Endothelial cell of umbilical vein (primary cell): ENCODE results near the gene DLGAP1. TPM values are rescaled to one million over a fixed set of nuclear protein-coding genes. Genes with fewer than 3 reads are reported as not detected.

ENCODE experiments used
- BruUV-seq: library from RNA; stranded (reverse); fragments of 400-500 nt; replicated peaks from 2 replicates; lab custom pipeline; 2021; lab: Mats Ljungman, UMichigan
- CTCF ChIA-PET: fragments of 300-600, 350-600 bp; sonication (Branson Sonifier 250); formaldehyde crosslinking; loops from one replicate; lab custom pipeline; 2021; ENCODE audit warnings: antibody characterized with exemption, inconsistent platforms; lab: Charles Lee
- POLR2A ChIA-PET: fragments of 300-600, 350-600 bp; sonication (Branson Sonifier 250); formaldehyde crosslinking; loops from one replicate; lab custom pipeline; 2021; ENCODE audit warnings: antibody characterized with exemption, inconsistent platforms; lab: Charles Lee
- DNase-seq: peaks from one replicate; pipeline ENCODE4 v3.0.0-alpha.2; 2011; ENCODE audit warnings: low read depth, low spot score
- FAIRE-seq: peaks from 2 replicates; lab custom pipeline; 2011; peaks lifted over from hg19 to GRCh38; lab: Jason Lieb, UNC
- H2AFZ ChIP-seq: 2 replicates; pipeline ENCODE4 v1.6.0; 2012; ENCODE audit warnings: low read depth, low read length, control low read depth, inconsistent platforms
- H3K27ac ChIP-seq: 2 replicates; pipeline ENCODE4 v1.5.1; 2011; ENCODE audit warnings: low read depth, mild to moderate bottlenecking, control low read depth, low read length, moderate library complexity; ENCODE audit not compliant: insufficient read depth
- H3K27me3 ChIP-seq, 2 experiments: 2 replicates each; pipeline versions ENCODE4 v1.6.0 to v1.6.1; 2011; ENCODE audit warnings: low read length in 2 of 2, mixed read lengths in 1 of 2; ENCODE audit not compliant: control insufficient read depth in 2 of 2, insufficient read depth in 2 of 2
- H3K36me3 ChIP-seq, 2 experiments: 2 replicates in 1 of 2; 3 replicates in 1 of 2; pipeline ENCODE4 v1.5.1; 2011; ENCODE audit warnings: low read length in 2 of 2, mild to moderate bottlenecking in 1 of 2, moderate library complexity in 1 of 2; ENCODE audit not compliant: control insufficient read depth in 2 of 2, insufficient read depth in 2 of 2; ENCODE audit errors: extremely low read depth in 1 of 2
- H3K4me1 ChIP-seq: 3 replicates; pipeline ENCODE4 v1.5.1; 2011; ENCODE audit warnings: mild to moderate bottlenecking, low read length; ENCODE audit not compliant: control insufficient read depth, insufficient read depth; ENCODE audit errors: extremely low read depth
- H3K4me2 ChIP-seq: 2 replicates; pipeline ENCODE4 v1.6.1; 2011; ENCODE audit warnings: low read length, control low read depth, mixed read lengths; ENCODE audit not compliant: insufficient read depth
- H3K4me3 ChIP-seq, 3 experiments: fragments of 200-600 bp in 1 of 3; sonication (generic), shearing (Covaris generic) in 1 of 3; replicated peaks in 1 of 3; 2 replicates each; pipeline ENCODE4 v1.5.1; 2011 to 2016; ENCODE audit warnings: control low read depth in 3 of 3, low read length in 3 of 3, mild to moderate bottlenecking in 2 of 3, inconsistent platforms in 1 of 3, low read depth in 1 of 3, moderate library complexity in 1 of 3; ENCODE audit not compliant: insufficient read depth in 1 of 3
- H3K79me2 ChIP-seq: 2 replicates; pipeline ENCODE4 v1.6.0; 2012; ENCODE audit warnings: low read length, inconsistent platforms; ENCODE audit not compliant: control insufficient read depth, insufficient read depth
- H3K9ac ChIP-seq: replicated peaks from 2 replicates; pipeline ENCODE3; 2011; ENCODE audit warnings: low read length, control low read depth; ENCODE audit not compliant: insufficient read depth; ENCODE audit errors: extremely low read depth
- H3K9me1 ChIP-seq: replicated peaks from 3 replicates; pipeline ENCODE4 v1.6.0; 2011; ENCODE audit warnings: mild to moderate bottlenecking, low read length; ENCODE audit not compliant: control insufficient read depth, insufficient read depth; ENCODE audit errors: extremely low read depth
- H3K9me3 ChIP-seq: replicated peaks from 2 replicates; pipeline ENCODE4 v1.5.1; 2012; ENCODE audit warnings: low read length, inconsistent platforms; ENCODE audit not compliant: control insufficient read depth, insufficient read depth
- H4K20me1 ChIP-seq: replicated peaks from 2 replicates; pipeline ENCODE3; 2011; ENCODE audit warnings: mild to moderate bottlenecking, low read length; ENCODE audit not compliant: control insufficient read depth, insufficient read depth; ENCODE audit errors: extremely low read depth
- GATA2 ChIP-seq: IDR thresholded peaks from 2 replicates; pipeline ENCODE4 v1.7.0; 2011; ENCODE audit warnings: low read depth, mild to moderate bottlenecking, moderate library complexity, mixed read lengths, low read length; ENCODE audit not compliant: insufficient read length, insufficient read depth
- POLR2AphosphoS5 ChIP-seq: IDR thresholded peaks from 2 replicates; pipeline ENCODE4 v1.6.1; 2012; ENCODE audit warnings: low read depth, mild to moderate bottlenecking, control low read depth, low read length, moderate library complexity; ENCODE audit not compliant: insufficient read depth
- dilution Hi-C: fragments of 300-500 bp; cut with MboI; formaldehyde crosslinking; loops from one replicate; pipeline ENCODE4 v1.15.0; 2019; ENCODE audit warnings: low sequenced_read_pairs; ENCODE audit not compliant: extremely low pct_ligation_motif_present
- intact Hi-C: fragments of 100-400 bp; cut with micrococcal nuclease; formaldehyde crosslinking; loops from one replicate; pipeline ENCODE4 v1.10.0; 2022
- polyA plus RNA-seq, 4 experiments: library from polyadenylated mRNA; depleted of rRNA in 3 of 4; stranded (reverse) in 3 of 4; unstranded in 1 of 4; fragments of >200 nt; gene quantifications; 2 replicates each; pipeline versions ENCODE4 v1.2.1 to v1.2.3, GENCODE V29; 2011 to 2012; ENCODE audit warnings: missing spikeins in 1 of 4
- total RNA-seq: library from RNA; stranded (reverse); gene quantifications from 2 replicates; pipeline ENCODE4 v1.2.3, GENCODE V29; 2021
- TF ChIP-seq, protein P1 (sequence below), 2 donors: IDR thresholded peaks; 1 replicate in 1 of 2; 2 replicates in 1 of 2; pipeline ENCODE4 v1.5.1; 2011; ENCODE audit warnings: low read length in 2 of 2, mild to moderate bottlenecking in 2 of 2, moderate library complexity in 2 of 2, control low read depth in 1 of 2, inconsistent platforms in 1 of 2, low read depth in 1 of 2; ENCODE audit not compliant: insufficient read depth in 1 of 2; ENCODE audit errors: extremely low read depth in 1 of 2
- TF ChIP-seq, protein P2 (sequence below): IDR thresholded peaks from 2 replicates; pipeline ENCODE4 v1.6.1; 2011; ENCODE audit not compliant: insufficient read depth, insufficient read length

DLGAP1 gene
- total and polyA plus RNA-seq, 2 donors (not counting 3 experiments of a cell fraction or from before 2014, with no cell fraction given) = 0.04 TPM; not detected in 1

- Histone ChIP-seq H2AFZ (no peak overlapping the region), H3K4me3 (peak overlapping the region in 1 of 3 experiments; percentile 14), H3K4me2 (peak overlapping the region; percentile 58), H3K9ac (no peak overlapping the region), H3K79me2 (no peaks in the 10 kb centered on the region), H3K27ac (no peak overlapping the region), H3K9me1 (no peaks in the 10 kb centered on the region), H3K36me3 (no peaks in the 10 kb centered on the region), H3K4me1 (peaks cover 7% of the 10 kb centered on the region), H3K9me3 (no peaks in the 10 kb centered on the region), H4K20me1 (no peaks in the 10 kb centered on the region), H3K27me3 (peaks cover 0 to 3% of the 10 kb centered on the region in 2 experiments)
- POLR2A ChIA-PET = interaction anchor here (0.6 kb wide), 1 partner anchor 643 kb away, joined by 3 read pairs; no protein-coding TSS in a partner anchor
- TF ChIP-seq GATA2 = peak; percentile 62
- no peak for TF ChIP-seq POLR2AphosphoS5
- FAIRE-seq (peak; percentile 31), DNase-seq (peak; percentile 26)
- intact Hi-C loops = no loop called here
- BruUV-seq = no TSS peak
- dilution Hi-C loops = no loop called here
- CTCF ChIA-PET = interaction anchor here (1.0 to 1.8 kb wide), 4 partner anchors 12 to 184 kb away, joined by 3 to 5 read pairs (median 4); no protein-coding TSS in a partner anchor
Observed at GRCh38 chr18:3886575-3887322, 568.4 kb downstream of the DLGAP1 start.

DNA sequence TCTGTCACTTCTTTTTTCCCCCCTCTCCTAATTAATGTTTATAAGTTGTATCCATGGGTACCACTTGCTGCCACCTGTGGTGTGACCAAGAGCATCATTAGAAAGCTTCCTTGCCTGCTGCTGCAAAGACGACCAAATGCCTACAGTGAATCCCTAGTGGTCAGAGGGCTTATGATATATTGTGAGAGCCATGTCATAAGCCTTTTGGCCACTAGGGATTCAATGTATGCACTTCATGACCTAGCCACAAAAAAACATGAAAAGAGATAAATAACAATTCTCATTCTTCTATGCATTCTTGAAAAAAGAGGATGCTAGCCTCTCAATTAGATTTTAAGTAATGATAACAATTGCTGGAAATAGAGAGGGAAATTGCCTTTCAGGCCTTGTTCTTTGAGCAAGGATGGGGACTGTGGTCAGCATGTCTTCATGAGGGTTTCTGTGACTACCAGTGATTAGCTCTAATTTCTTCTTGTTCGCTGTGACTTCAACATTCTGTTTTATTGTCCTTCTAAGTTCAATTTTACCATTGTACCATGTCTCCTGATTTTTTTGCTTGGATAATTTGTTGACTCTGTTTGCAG, 569.8 kb downstream of the DLGAP1 start:
- intact Hi-C loops = no loop called here
- Histone ChIP-seq H3K27ac (no peak overlapping the region), H4K20me1 (no peaks in the 10 kb centered on the region), H3K9ac (no peak overlapping the region), H3K9me1 (no peaks in the 10 kb centered on the region), H3K4me2 (no peak overlapping the region), H3K4me3 (no peak overlapping the region), H3K36me3 (no peaks in the 10 kb centered on the region), H3K4me1 (peaks cover 7% of the 10 kb centered on the region), H3K9me3 (no peaks in the 10 kb centered on the region), H3K27me3 (peaks cover 0 to 3% of the 10 kb centered on the region in 2 experiments), H3K79me2 (no peaks in the 10 kb centered on the region), H2AFZ (no peak overlapping the region)
- peak; percentile 38 for FAIRE-seq
- ChIA-PET CTCF (interaction anchor here (0.7 to 1.9 kb wide), 8 partner anchors 10 to 114 kb away, joined by 3 to 5 read pairs (median 3); no protein-coding TSS in a partner anchor), POLR2A (no interaction called here)
- no TSS peak for BruUV-seq
- TF ChIP-seq, protein P1, sequence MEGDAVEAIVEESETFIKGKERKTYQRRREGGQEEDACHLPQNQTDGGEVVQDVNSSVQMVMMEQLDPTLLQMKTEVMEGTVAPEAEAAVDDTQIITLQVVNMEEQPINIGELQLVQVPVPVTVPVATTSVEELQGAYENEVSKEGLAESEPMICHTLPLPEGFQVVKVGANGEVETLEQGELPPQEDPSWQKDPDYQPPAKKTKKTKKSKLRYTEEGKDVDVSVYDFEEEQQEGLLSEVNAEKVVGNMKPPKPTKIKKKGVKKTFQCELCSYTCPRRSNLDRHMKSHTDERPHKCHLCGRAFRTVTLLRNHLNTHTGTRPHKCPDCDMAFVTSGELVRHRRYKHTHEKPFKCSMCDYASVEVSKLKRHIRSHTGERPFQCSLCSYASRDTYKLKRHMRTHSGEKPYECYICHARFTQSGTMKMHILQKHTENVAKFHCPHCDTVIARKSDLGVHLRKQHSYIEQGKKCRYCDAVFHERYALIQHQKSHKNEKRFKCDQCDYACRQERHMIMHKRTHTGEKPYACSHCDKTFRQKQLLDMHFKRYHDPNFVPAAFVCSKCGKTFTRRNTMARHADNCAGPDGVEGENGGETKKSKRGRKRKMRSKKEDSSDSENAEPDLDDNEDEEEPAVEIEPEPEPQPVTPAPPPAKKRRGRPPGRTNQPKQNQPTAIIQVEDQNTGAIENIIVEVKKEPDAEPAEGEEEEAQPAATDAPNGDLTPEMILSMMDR (IDR thresholded peaks at IDR 0.05; ENCODE audit: extremely low read depth in 1 of 2, insufficient read depth in 1 of 2, low read depth in 1 of 2, low read length in 2 of 2) = peak in 1 of 2 donors; percentile 21
- no peak for TF ChIP-seq POLR2AphosphoS5
- TF ChIP-seq, protein P2, sequence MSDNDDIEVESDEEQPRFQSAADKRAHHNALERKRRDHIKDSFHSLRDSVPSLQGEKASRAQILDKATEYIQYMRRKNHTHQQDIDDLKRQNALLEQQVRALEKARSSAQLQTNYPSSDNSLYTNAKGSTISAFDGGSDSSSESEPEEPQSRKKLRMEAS = no peak
- dilution Hi-C loops = no loop called here
- DNase-seq = no peak
